B cell (primary cell): ENCODE results near the gene SLTM.

ENCODE experiments used
- EZH2 ChIP-seq: IDR thresholded peaks from 2 replicates; pipeline ENCODE4 v1.6.1; 2012; ENCODE audit warnings: borderline replicate concordance, low read depth, mild to moderate bottlenecking, moderate library complexity, low read length; ENCODE audit not compliant: insufficient read depth, poor library complexity, severe bottlenecking
- TF ChIP-seq, protein P1 (sequence below): fragments of 200-600 bp; IDR thresholded peaks from one replicate; pipeline ENCODE4 v1.8.0; 2022; ENCODE audit warnings: antibody characterized with exemption, mild to moderate bottlenecking

DNA sequence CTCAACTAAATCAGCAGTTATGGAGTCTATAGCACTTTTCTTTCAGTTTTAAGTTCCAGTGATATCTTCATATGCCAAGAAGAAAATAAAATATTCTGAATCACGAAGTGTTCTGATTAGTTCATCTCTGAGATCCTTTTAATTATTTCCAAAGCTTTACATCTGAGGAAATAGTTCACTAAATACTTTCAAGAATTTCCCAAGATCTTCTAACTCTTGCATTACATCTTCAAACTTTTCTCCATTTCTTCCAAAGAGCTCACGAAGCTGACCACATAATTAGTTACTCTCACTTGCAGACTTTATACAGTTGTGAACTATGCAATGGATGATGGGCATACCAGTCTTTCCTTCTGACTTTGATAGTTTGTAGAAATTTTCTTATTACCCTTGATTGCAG is 49.8 kb upstream of the SLTM start:
- TF ChIP-seq, protein P1, sequence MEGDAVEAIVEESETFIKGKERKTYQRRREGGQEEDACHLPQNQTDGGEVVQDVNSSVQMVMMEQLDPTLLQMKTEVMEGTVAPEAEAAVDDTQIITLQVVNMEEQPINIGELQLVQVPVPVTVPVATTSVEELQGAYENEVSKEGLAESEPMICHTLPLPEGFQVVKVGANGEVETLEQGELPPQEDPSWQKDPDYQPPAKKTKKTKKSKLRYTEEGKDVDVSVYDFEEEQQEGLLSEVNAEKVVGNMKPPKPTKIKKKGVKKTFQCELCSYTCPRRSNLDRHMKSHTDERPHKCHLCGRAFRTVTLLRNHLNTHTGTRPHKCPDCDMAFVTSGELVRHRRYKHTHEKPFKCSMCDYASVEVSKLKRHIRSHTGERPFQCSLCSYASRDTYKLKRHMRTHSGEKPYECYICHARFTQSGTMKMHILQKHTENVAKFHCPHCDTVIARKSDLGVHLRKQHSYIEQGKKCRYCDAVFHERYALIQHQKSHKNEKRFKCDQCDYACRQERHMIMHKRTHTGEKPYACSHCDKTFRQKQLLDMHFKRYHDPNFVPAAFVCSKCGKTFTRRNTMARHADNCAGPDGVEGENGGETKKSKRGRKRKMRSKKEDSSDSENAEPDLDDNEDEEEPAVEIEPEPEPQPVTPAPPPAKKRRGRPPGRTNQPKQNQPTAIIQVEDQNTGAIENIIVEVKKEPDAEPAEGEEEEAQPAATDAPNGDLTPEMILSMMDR: no peak
- TF ChIP-seq EZH2: no peak
